Midbrain (tissue), 1 donor: ENCODE measurements around the gene HNRNPA3.
"Not testable (repeated sequence)": the region's sequence is repeated elsewhere in the genome, so short reads cannot be mapped to it uniquely, and the experiment has no call there.

ENCODE experiments used
- DNase-seq: peaks from one replicate; lab custom pipeline; 2025; lab: John Stamatoyannopoulos, UW

Gene HNRNPA3

GRCh38 chr2:177254433-177255226, 42.0 kb downstream of the HNRNPA3 start:
- DNase-seq, result peak; percentile 35

- DNase-seq, result no peak
These were observed 42.6 kb downstream of the HNRNPA3 start for GRCh38 chr2:177255227-177255601.

DNA sequence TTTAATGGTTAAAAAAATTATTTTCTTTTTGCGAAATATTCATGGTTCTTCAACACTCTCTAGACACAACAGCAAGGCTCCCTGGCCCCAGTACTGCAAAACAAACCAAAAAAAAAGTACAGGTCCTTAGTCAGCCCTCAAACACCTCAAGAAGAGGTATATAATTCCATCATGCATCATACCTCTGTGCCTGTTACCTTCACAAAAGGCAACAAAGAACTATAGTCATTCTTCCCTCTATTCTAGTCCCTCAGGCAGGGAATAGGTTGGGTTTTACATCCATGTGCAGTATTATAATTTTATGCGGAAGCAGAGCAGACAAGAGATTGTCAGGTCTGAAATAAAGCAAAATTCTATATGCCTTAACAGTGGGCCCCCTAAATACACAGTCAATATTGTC, 43.4 kb downstream of the HNRNPA3 start:
- DNase-seq, result no peak

DNA sequence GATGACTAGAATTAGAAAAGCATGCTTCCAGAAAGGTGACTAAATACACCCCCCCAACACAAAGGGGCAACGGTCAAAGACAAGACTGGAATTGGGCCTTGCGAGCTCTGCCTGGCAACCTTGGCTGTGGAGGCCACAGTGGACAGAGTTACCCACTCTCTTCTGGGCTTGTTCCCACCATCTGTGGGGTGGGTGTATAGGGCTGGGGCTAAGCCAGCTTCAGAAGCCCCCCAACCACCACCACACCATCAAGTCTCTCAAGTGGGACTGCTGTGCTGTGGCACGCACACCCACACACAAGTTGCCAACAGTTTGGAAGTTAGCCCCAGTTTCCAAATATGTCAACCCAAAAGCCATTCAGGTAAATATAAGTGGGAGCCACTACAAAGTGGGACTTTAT, 44.1 kb downstream of the HNRNPA3 start:
- DNase-seq, result no peak

DNA sequence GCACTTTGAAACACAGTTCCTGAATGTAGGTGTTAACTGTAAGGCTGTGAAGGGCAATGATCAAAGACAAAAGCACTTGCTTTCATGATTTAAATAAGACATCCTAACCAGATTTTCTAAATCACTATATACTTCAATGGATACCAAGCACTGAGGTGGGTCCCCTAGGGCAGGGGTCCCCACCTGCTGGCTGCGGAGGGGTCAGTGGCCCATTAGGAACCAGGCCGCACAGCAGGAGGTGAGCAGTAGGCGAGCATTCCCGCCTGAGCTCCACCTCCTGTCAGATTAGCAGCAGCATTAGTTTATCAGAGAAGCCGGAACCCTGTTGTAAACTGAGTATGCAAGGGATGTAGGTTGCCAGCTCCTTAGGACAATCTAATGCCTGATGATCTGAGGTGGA, 44.9 kb downstream of the HNRNPA3 start:
- no peak for DNase-seq

DNA sequence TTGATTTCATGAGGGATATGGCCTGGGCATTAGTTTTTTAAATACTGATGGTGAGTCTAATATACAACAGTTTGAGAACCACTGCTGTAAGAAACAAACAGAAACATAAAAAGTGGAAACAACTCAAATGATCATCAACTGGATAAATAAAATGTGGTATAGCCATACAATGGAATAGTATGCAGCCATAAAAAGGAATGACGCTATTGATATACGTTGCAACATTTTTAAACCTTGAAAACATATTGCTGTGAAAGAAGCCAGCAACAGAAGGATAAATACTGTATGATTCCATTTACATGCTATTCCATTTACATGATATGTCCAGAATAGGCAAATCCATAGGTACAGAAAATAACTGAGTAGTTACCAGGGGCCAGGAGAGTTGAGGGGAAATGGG, 45.5 kb downstream of the HNRNPA3 start:
- no peak for DNase-seq

- DNase-seq, result no peak
These were observed 47.8 kb downstream of the HNRNPA3 start for GRCh38 chr2:177260379-177260778.

- DNase-seq, result no peak
These were observed 48.8 kb downstream of the HNRNPA3 start for GRCh38 chr2:177261116-177262060.

- no peak for DNase-seq
These were observed 49.5 kb downstream of the HNRNPA3 start for GRCh38 chr2:177262092-177262491.

GRCh38 chr2:177262958-177263450, 50.4 kb downstream of the HNRNPA3 start:
- DNase-seq, result no peak

DNA sequence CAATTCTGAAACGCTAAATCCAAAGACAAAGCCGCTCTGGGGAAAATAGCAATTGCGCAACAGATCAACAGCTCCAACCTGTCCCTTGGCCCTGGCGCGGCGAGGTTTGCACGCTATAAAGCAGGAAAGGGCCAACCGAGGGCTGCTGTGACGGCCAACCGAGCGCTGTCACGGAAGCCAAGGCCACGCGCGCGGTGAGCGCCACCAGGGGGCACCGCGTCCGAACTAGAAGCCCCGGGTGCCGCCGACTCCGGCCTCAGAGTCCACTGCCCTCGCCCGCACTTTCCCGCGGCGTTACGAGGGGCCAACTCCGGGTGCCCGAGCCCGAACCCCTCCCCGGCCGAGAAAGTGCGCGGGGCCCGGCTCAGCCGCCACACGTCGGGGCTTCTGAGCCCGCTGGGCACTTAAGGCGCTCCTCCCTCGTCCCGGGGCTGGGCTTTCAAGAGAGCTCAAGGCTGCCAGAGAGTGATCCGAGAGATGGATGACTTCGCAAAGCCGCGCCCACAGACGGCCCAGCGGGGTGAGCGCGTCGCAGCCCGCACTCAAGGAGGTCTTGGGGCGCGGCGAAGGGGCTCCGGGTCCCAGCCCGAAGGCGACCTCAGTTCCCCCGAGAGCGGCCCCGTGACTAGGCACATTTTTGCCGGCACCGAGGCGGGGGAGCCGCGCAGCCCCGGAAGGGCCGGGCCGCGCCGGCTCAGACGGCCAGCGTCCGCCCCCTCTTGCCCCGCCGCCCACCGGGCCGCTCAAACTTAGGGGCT, 51.0 kb downstream of the HNRNPA3 start:
- peak; percentile 97 for DNase-seq

DNA sequence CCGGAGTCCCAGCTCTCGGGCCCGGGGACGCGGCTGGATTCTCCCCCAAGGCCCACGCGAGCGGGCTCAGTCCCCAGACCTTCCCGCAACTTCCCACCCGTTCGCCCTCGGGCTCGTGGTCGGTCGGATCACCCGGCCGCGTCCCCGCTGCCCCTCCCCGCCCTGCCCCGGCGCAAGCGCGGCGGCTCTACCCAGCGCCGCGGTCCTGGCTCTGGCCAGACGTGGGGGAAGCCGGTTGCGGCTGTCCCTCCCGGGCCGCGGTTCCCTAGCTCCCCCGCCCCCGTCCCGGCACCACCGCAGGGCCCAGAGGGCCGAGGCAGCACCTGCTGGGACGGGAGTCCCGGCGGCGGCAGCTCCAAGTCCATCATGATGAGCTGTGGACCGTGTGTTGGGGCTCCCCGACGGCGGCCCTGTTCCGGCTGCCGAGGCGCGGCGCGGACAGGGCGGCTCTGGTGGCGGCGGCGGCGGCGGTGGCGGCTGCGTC, 51.7 kb downstream of the HNRNPA3 start:
- peak; percentile 63 for DNase-seq

GRCh38 chr2:177264693-177265587, 52.3 kb downstream of the HNRNPA3 start, which contains the start of gene NFE2L2:
Gene NFE2L2 (minus strand): TSS chr2:177264727. CDS start chr2:177264576, 151 bp downstream.
- peak; percentile 95 for DNase-seq

DNA sequence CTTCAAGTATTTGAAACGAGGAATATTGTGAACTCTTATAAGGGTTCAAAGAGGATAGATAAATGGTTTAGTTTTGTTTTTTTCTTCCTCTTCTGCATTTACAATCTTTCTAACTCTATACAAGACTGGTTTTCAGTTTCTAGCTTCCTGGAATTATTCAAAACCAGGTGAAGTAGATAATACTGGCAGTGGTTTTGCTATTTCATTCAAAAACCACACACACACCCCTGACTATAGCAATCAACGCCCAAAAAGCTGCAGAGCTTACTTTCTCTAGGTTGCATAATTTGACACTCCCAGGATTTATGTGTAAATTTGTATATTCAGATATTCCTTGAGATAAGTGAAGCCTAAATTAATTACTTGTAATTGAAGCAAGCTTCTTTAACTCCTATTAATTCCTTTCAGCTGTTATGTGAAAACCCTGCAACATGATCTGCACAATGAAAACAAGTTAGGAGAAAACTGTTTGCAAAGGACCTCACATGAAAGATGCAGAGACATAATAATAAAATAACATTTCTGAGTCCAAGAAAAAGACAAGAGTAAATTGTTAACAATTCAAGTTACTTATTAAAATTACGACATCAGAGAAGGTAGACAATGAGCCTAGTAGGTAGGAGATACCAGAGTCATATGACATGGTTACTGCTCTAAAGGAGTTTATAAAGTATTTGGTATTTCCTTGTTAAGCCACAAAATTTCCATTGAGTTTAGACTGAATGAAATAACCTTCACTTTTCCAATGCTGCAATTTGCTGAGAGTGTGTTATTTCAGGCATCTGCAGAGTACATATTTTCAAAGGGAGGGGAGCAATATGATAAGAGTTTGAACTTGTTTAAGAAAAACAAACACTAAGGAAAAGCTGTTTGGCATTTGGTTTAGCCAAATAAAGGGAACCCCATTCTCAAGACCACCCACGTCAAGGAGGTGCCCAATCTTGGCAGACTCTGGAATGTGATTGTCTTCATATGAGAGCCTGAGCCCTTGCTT, 53.5 kb downstream of the HNRNPA3 start:
- DNase-seq, result no peak

DNA sequence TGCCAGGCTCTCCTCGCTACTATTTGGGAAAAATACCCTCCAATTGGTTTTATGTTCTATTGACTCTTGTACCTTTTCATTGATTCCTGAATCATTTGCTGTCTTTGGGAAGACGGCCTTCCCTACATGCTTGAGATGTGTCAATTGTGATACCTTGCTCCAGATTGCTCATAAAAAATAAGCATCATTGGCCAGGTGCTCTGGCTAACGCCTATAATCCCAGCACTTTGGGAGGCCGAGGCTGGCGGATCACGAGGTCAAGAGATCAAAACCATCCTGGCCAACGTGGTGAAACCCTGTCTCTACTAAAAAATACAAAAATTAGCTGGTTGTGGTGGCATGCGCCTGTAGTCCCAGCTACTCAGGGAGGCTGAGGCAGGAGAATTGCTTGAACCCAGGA, 54.4 kb downstream of the HNRNPA3 start:
- DNase-seq, result not testable (repeated sequence)

DNA sequence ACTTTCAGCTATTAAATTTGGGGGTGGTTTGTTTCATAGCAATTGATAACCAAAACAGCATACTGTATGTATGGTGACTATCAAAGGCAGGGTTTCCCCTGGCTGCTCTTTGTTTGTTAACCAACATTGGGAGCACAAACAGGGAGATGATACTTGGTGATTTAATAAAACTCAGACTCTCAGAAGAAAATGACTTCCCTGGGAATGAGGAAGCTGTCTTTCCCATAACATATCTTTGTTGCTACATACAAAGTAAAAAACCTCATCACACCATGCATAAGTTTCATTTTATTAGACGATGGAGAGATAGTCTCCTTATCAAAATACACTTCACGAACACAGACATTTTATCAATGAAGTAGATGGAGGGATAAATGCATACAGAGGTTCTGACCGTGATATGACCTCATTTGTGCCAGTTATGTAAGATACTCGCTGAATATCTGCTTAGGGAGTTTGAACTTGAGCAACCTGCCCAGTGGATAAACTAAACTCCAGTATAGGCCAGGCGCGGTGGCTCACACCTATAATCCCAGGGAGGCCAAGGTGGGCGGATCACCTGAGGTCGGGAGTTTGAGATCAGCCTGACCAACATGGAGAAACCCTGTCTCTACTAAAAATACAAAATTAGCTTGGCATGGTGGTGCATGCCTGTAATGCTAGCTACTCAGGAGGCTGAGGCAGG, 55.7 kb downstream of the HNRNPA3 start:
- no peak for DNase-seq

- no peak for DNase-seq
These were observed 56.3 kb downstream of the HNRNPA3 start for GRCh38 chr2:177268901-177269300.

DNA sequence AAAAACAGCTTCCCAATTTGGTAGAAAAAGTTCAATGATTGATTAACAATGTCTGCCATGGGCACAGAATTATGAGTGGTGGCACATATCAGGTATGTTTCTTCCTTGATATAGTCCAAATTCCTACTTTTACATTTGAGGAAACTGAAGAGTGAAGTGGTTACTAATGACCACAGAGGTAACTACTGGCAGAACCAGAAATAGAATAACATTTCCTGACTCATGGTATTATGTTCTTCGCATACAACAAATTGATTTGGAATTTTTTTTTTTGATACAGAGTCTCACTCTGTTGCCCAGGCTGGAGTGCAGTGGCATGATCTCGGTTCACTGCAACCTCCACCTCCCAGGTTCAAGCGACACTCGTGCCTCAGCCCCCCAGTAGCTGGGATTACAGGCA, 57.9 kb downstream of the HNRNPA3 start:
- DNase-seq, result no peak
